Measurements from ENCODE around the gene AXDND1.

GRCh38 chr1:179385510-179385909, 19.7 kb downstream of the AXDND1 start:
- TF ChIP-seq POLR2A (IDR thresholded peaks at IDR 0.05) (no peak), CTCF (IDR thresholded peaks at IDR 0.05) (no peak)
